Trophoblast cell (in vitro differentiated cells and primary cell): ENCODE results near the gene FOXR2.
A peak's percentile ranks its signal among the peaks of the same experiment; 100 is the strongest.

Experiments used
- DNase-seq, 2 donors: peaks; one replicate each; pipeline ENCODE4 v3.0.0-alpha.2; 2016
- H2AFZ ChIP-seq: 2 replicates; pipeline ENCODE4 v1.6.1; 2013; ENCODE audit warnings: low read length, moderate library complexity, mild to moderate bottlenecking; ENCODE audit not compliant: insufficient read depth, poor library complexity
- H2AK5ac ChIP-seq: 2 replicates; pipeline ENCODE4 v1.6.1; 2013; ENCODE audit warnings: mild to moderate bottlenecking, low read length
- H2BK120ac ChIP-seq: 2 replicates; pipeline ENCODE4 v1.6.1; 2013; ENCODE audit warnings: low read length, mild to moderate bottlenecking, moderate library complexity; ENCODE audit not compliant: insufficient read depth, poor library complexity
- H2BK12ac ChIP-seq: 2 replicates; pipeline ENCODE4 v1.6.1; 2013; ENCODE audit warnings: mild to moderate bottlenecking, low read length, moderate library complexity
- H2BK5ac ChIP-seq: 2 replicates; pipeline ENCODE4 v1.6.1; 2013; ENCODE audit warnings: low read length, low read depth, moderate library complexity, mild to moderate bottlenecking; ENCODE audit not compliant: poor library complexity
- H3K14ac ChIP-seq: 2 replicates; pipeline ENCODE4 v1.6.1; 2013; ENCODE audit warnings: mild to moderate bottlenecking, low read length
- H3K18ac ChIP-seq: 2 replicates; pipeline ENCODE4 v1.6.1; 2013; ENCODE audit warnings: mild to moderate bottlenecking, low read length
- H3K23ac ChIP-seq: 2 replicates; pipeline ENCODE4 v1.6.1; 2013; ENCODE audit warnings: low read length
- H3K27ac ChIP-seq: 2 replicates; pipeline ENCODE4 v1.5.1; 2013; ENCODE audit warnings: low read depth, mild to moderate bottlenecking, inconsistent platforms, low read length, moderate library complexity
- H3K27me3 ChIP-seq: 2 replicates; pipeline ENCODE4 v1.6.1; 2013; ENCODE audit warnings: inconsistent platforms, mild to moderate bottlenecking, low read length, moderate library complexity; ENCODE audit not compliant: insufficient read depth
- H3K36me3 ChIP-seq, 2 experiments: 1 replicate in 1 of 2; 2 replicates in 1 of 2; pipeline ENCODE4 v1.6.1; 2013; ENCODE audit warnings: low read length in 2 of 2, mild to moderate bottlenecking in 2 of 2, moderate library complexity in 1 of 2; ENCODE audit not compliant: insufficient read depth in 2 of 2, control insufficient read depth in 1 of 2
- H3K4ac ChIP-seq: 2 replicates; pipeline ENCODE4 v1.6.1; 2013; ENCODE audit warnings: low read depth, mild to moderate bottlenecking, low read length, moderate library complexity
- H3K4me1 ChIP-seq, 2 experiments: 1 replicate in 1 of 2; 2 replicates in 1 of 2; pipeline ENCODE4 v1.6.1; 2013; ENCODE audit warnings: low read length in 2 of 2, mild to moderate bottlenecking in 2 of 2, moderate library complexity in 1 of 2; ENCODE audit not compliant: insufficient read depth in 2 of 2, control insufficient read depth in 1 of 2
- H3K4me2 ChIP-seq: 2 replicates; pipeline ENCODE4 v1.6.1; 2013; ENCODE audit warnings: inconsistent platforms, mild to moderate bottlenecking, low read length, moderate library complexity
- H3K4me3 ChIP-seq: 2 replicates; pipeline ENCODE4 v1.5.1; 2013; ENCODE audit warnings: mild to moderate bottlenecking, low read depth, low read length, inconsistent platforms
- H3K79me1 ChIP-seq: one replicate; pipeline ENCODE4 v1.6.1; 2013; ENCODE audit warnings: low read length
- H3K79me2 ChIP-seq: 2 replicates; pipeline ENCODE4 v1.6.1; 2013; ENCODE audit warnings: low read length, mild to moderate bottlenecking; ENCODE audit not compliant: control insufficient read depth, insufficient read depth, poor library complexity
- H3K9ac ChIP-seq: 2 replicates; pipeline ENCODE4 v1.6.1; 2013; ENCODE audit warnings: mild to moderate bottlenecking, low read length
- H3K9me3 ChIP-seq: 2 replicates; pipeline ENCODE4 v1.6.1; 2013; ENCODE audit warnings: low read depth, mild to moderate bottlenecking, control low read depth, inconsistent platforms, low read length; ENCODE audit not compliant: insufficient read depth
- H4K12ac ChIP-seq: 2 replicates; pipeline ENCODE4 v1.6.1; 2013; ENCODE audit warnings: low read depth, mild to moderate bottlenecking, low read length, moderate library complexity
- H4K8ac ChIP-seq: 2 replicates; pipeline ENCODE4 v1.6.1; 2013; ENCODE audit warnings: low read depth, mild to moderate bottlenecking, low read length, moderate library complexity
- H4K91ac ChIP-seq: one replicate; pipeline ENCODE4 v1.6.1; 2013; ENCODE audit warnings: low read depth, mild to moderate bottlenecking, low read length, moderate library complexity
- WGBS: extraction: QIAGEN DNeasy Blood & Tissue Kit; methylation state at CpG from one replicate; pipeline ENCODE4 v1.1.7; 2013; ENCODE audit warnings: missing lambda C conversion rate; ENCODE audit not compliant: insufficient read length, insufficient coverage; ENCODE audit errors: extremely low coverage; 5-methylcytosine and 5-hydroxymethylcytosine counted together

The FOXR2 gene

GRCh38 chrX:55593756-55594257, 29.4 kb upstream of the FOXR2 start:
- no peak overlapping the region for H2BK120ac ChIP-seq
- H3K4me3 ChIP-seq: no peak overlapping the region
- H3K18ac ChIP-seq: no peak overlapping the region
- no peak overlapping the region for H2BK12ac ChIP-seq
- H4K12ac ChIP-seq: peak overlapping the region; percentile 30
- no peak overlapping the region for H3K4ac ChIP-seq
- H3K79me1 ChIP-seq: no peaks in the 10 kb centered on the region
- no peak overlapping the region for H4K91ac ChIP-seq
- H2AK5ac ChIP-seq: no peak overlapping the region
- no peaks in the 10 kb centered on the region for H3K4me1 ChIP-seq
- H3K9ac ChIP-seq: no peak overlapping the region
- H3K23ac ChIP-seq: no peak overlapping the region
- no CpG with 5 or more reads among the region's 13 CpGs for WGBS
- no peak overlapping the region for H2AFZ ChIP-seq
- H3K27ac ChIP-seq: no peak overlapping the region
- no peak overlapping the region for H3K4me2 ChIP-seq
- no peaks in the 10 kb centered on the region for H3K36me3 ChIP-seq
- H3K9me3 ChIP-seq: peaks cover 2% of the 10 kb centered on the region
- DNase-seq: no peak
- no peaks in the 10 kb centered on the region for H3K79me2 ChIP-seq
- no peak overlapping the region for H3K14ac ChIP-seq
- no peaks in the 10 kb centered on the region for H3K27me3 ChIP-seq
- no peak overlapping the region for H2BK5ac ChIP-seq
- H4K8ac ChIP-seq: no peak overlapping the region

- Histone ChIP-seq H3K4ac (no peak overlapping the region), H3K27me3 (no peaks in the 10 kb centered on the region), H3K4me2 (no peak overlapping the region), H4K12ac (no peak overlapping the region), H2BK120ac (no peak overlapping the region), H2AK5ac (no peak overlapping the region), H3K14ac (no peak overlapping the region), H3K27ac (no peak overlapping the region), H3K4me3 (no peak overlapping the region), H3K9me3 (peaks cover 2% of the 10 kb centered on the region), H3K79me2 (no peaks in the 10 kb centered on the region), H2AFZ (no peak overlapping the region), H2BK5ac (no peak overlapping the region), H3K9ac (no peak overlapping the region), H3K18ac (no peak overlapping the region), H3K4me1 (no peaks in the 10 kb centered on the region), H3K79me1 (no peaks in the 10 kb centered on the region), H4K8ac (no peak overlapping the region), H4K91ac (no peak overlapping the region), H2BK12ac (no peak overlapping the region), H3K23ac (no peak overlapping the region), H3K36me3 (no peaks in the 10 kb centered on the region)
- WGBS: no CpG with 5 or more reads among the region's 7 CpGs
- no peak for DNase-seq
These were observed 24.9 kb upstream of the FOXR2 start for GRCh38 chrX:55598333-55598732.

- H3K23ac ChIP-seq: no peak overlapping the region
- H3K79me1 ChIP-seq: no peaks in the 10 kb centered on the region
- H3K36me3 ChIP-seq: no peaks in the 10 kb centered on the region
- H2BK5ac ChIP-seq: no peak overlapping the region
- no peak overlapping the region for H2BK120ac ChIP-seq
- no peak overlapping the region for H3K9ac ChIP-seq
- no peaks in the 10 kb centered on the region for H3K4me1 ChIP-seq
- no peak overlapping the region for H3K4me3 ChIP-seq
- no CpG with 5 or more reads among the region's 2 CpGs for WGBS
- no peak overlapping the region for H3K27ac ChIP-seq
- no peak overlapping the region for H4K12ac ChIP-seq
- no peak overlapping the region for H3K4me2 ChIP-seq
- no peak for DNase-seq
- no peak overlapping the region for H2AFZ ChIP-seq
- H4K91ac ChIP-seq: no peak overlapping the region
- no peak overlapping the region for H4K8ac ChIP-seq
- H3K4ac ChIP-seq: no peak overlapping the region
- no peaks in the 10 kb centered on the region for H3K27me3 ChIP-seq
- no peak overlapping the region for H2BK12ac ChIP-seq
- H3K18ac ChIP-seq: no peak overlapping the region
- H3K79me2 ChIP-seq: no peaks in the 10 kb centered on the region
- H3K14ac ChIP-seq: no peak overlapping the region
- peaks cover 5% of the 10 kb centered on the region for H3K9me3 ChIP-seq
- no peak overlapping the region for H2AK5ac ChIP-seq
These were observed 3.7 kb upstream of the FOXR2 start for GRCh38 chrX:55619547-55619946.

- Histone ChIP-seq H3K27me3 (no peaks in the 10 kb centered on the region), H2BK5ac (no peak overlapping the region), H3K18ac (no peak overlapping the region), H3K36me3 (no peaks in the 10 kb centered on the region), H4K91ac (no peak overlapping the region), H3K9me3 (peaks cover 3% of the 10 kb centered on the region), H4K8ac (no peak overlapping the region), H2AFZ (no peak overlapping the region), H2BK12ac (no peak overlapping the region), H3K4me3 (no peak overlapping the region), H3K4me2 (no peak overlapping the region), H4K12ac (no peak overlapping the region), H3K14ac (no peak overlapping the region), H2AK5ac (no peak overlapping the region), H2BK120ac (no peak overlapping the region), H3K4ac (no peak overlapping the region), H3K4me1 (no peaks in the 10 kb centered on the region), H3K79me2 (no peaks in the 10 kb centered on the region), H3K27ac (no peak overlapping the region), H3K9ac (no peak overlapping the region), H3K79me1 (no peaks in the 10 kb centered on the region), H3K23ac (no peak overlapping the region)
- WGBS: no CpG with 5 or more reads among the region's 5 CpGs
- no peak for DNase-seq
These were observed 1.2 kb downstream of the FOXR2 start for GRCh38 chrX:55624403-55624802.
